Measurements from ENCODE around the gene OXCT1.

The OXCT1 gene

DNA sequence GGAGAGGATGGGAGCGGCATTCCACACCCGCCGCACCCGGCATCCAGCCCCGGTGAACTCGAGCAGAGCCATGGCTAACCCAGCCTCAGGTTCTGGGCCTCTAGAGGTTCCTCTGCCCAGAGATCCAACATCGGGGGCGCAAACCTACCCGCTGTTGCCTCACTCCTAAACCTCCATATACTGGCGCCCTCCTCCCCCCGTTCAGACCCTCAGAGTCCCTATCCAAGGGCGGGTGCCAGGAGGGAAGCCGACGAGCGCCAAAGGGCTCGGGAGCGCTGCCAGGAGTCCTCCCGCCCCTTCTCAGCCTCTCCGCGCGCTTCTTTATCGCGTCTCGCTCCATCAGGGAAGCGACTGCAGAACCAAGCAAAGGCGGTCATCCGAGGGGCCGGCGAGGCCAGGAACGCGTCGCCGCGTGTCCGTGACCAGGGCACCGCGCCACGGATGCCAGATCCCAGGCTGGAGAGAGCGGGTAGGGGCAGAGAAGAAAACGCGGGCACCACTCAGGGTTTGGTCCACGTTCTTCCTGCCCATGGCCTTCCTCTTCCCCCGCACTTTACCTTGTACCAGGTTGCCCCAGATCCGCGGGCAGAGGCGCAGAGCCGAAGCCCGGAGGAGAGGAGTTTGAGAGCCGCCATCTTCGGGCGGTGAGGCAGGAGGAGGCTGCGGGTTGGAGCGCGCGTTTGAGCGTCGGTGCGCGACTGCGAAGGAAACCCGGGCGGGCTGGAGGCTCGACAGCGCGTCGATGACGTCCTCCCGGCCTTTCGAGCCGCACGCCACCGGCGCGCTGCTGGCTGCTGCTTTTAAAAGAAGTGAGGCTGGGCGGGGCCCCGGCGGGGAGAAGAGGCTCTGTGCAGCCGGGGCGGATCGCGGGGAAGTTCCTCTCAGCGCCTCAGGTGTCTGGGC is at the start of gene OXCT1:
Gene OXCT1 (minus strand): TSS at position 702 of the 903 bp plus-strand sequence. CDS start 67 bp downstream, at position 635.
- DNase-seq = peak; percentile 95

- no peak for DNase-seq
Measured at GRCh38 chr5:41918105-41918504, 47.9 kb upstream of the OXCT1 start.

DNA sequence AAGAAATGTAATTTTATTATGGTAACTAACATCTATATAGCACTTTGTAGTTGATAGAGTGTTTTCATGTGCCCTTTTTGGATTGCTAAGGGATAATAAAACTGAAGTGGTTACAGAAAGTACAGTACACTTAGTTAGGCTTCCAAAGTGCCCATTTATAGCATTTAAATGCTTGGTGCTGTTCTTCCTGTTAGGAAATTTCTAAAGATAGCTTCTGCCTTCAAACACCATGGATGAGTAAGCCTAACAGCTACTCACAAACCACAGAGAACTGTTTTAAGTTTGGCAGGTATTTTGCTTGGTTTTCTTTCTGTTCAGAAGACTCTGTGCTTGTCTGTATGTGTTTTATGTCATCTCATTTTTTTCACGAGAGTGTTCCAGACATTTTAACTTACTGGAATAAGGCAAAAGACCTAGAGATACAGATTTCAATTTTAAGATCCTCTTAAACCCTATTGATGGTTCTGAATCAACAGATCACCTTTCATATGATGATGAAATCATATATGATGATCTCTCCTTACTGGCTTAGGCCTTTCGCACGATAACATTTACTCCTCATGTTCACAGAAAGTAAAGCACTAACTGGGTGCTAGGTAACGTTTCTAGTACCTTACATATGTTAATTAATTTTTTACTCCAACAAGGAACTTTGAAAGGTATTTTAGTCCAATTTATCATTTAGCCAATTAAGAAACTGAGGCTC is 38.3 kb upstream of the OXCT1 start:
- DNase-seq = no peak

DNA sequence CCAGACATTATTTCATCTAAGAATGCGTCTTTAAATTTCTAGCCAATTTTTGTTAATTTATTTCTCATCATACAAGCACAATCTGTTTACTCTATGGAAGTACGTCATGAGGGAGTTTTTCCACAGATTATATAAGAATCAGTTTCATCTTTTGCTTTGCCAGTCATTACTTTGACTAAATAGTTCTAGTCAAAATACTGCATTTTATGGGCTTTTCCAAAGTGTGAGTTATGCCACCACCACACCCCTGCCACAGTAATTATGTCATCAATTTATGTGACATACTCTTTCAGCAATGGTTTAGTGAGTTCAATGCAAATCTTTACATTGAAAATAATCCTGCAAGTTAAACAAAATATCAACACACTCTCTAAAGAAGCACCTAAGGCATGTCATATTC is 35.9 kb upstream of the OXCT1 start:
- no peak for DNase-seq

GRCh38 chr5:41903892-41904799 is 33.9 kb upstream of the OXCT1 start, which contains the start of gene RIMOC1:
Gene RIMOC1, plus strand, starts transcription at chr5:41904344. Its CDS starts 24 bp downstream, at chr5:41904368.
- peak; percentile 97 for DNase-seq

DNA sequence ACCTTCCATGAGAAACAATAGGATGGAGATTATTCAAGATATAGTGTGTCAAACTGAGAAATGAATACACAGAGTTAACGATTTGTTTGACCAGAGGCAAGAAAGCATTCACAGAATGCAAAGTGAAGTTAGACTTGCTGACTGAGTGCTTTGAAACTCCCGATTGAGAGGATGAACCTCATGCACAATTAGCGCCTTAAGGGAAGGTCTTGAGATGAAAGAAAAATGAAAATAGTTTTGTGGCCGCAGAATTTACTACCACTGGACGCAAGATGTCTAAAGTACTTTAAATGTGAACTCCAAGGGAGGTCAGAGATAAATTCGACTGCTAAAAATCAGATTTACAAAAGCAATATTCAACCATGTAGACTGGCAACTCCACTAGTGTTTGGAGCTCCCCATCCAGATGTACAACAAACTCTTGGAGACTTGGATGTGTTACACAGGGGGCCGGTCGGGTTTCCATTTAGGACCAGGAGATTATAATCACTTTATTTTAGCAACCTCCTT is 33.2 kb upstream of the OXCT1 start:
- DNase-seq = no peak

GRCh38 chr5:41896230-41896629 is 26.0 kb upstream of the OXCT1 start:
- DNase-seq = no peak

GRCh38 chr5:41893074-41893851 is 23.0 kb upstream of the OXCT1 start:
- no peak for DNase-seq

DNA sequence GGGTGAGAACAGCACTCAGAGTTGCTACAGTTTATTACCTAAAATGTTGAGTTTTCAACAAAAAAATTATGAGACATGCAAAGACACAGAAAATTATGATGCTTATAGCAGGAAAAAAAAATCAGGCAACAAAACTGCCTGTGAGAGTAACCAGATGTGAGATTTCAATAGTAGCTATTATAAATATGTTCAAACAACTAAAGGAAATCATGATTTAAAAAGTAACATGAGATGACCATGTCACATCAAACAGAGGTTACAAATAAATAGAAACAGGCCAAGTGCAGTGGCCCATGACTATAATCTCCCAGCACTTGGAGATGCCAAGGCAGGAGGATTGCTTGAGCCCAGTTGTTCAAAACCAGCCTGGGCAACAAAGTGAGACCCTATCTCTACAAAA is 21.8 kb upstream of the OXCT1 start:
- no peak for DNase-seq

- DNase-seq = no peak
Measured at GRCh38 chr5:41891066-41891707, 21.0 kb upstream of the OXCT1 start.

DNA sequence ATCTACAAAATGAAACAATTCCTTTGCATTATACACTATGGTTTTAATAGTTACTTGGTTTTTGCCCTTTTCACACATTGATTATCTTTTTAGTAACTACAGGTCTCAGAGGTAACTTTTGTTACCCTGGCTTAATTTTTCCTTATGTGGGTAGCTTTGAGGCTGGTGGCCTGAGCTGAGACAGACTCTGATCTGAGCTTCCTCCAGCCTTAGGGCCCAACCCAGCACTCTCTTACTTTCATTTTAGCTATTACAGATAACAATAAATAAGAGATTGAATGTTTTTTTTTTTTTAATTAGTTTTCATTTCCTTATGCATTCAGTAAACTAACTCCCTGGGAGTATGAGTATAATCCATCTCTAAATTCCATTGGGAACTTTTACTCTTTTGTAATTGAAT is 15.1 kb upstream of the OXCT1 start:
- no peak for DNase-seq

DNA sequence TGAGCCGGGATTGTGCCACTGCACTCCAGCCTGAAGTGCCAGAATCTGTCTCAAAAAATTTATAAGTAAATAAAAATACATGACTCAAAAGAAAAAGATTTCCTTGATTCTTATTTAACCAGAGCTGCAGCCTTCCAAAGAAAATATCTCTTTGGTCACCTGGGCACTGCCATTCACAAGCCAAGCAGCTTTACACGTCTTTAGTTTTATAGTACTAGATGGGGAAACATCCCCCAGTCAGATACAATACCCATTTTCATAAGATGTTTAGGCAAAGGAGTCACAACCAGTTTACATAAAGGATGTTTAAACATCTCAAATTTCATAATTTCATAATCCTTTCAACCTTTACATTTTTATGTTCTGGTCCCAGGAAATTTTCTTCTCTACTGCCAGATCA is 13.7 kb upstream of the OXCT1 start:
- DNase-seq = no peak

- no peak for DNase-seq
Measured at GRCh38 chr5:41883243-41883642, 13.0 kb upstream of the OXCT1 start.

DNA sequence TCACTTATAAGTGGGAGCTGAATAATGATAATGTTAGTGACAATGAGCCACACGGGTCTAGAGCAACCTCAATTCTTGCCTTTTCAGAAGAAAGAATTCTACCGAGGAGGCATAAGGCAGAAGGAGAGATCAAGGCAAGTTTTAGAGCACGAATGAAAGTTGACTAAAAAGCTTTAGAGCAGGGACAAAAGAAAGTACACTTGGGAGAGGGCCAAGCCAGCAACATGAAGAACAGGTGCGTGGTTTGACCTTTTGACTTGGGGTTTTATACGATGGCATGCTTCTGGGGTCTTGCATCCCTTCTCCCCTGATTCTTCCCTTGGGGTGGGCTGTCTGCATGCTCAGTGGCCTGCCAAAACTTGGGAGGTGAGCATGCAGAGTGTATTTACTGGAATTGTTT is 12.5 kb upstream of the OXCT1 start:
- DNase-seq = no peak

- DNase-seq = no peak
Measured at GRCh38 chr5:41878643-41879478, 8.6 kb upstream of the OXCT1 start.

DNA sequence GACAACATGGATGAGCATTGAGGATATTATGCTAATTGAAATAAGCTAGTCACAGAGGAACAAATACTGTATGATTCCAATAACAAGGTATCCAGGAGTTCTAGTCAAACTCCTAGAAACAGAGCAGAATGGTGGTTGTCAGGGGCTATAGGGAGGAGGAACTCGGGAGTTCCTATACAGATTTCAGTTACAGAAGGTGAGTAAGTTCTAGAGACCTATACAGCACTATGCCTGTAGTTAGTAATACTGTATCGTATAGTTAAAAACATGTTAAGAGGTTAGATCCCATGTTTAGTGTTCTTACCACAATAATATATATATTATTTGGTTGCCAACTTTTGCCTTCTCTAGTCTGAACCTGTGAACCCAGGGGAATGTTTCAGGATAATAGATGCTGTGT is 7.9 kb upstream of the OXCT1 start:
- no peak for DNase-seq

- DNase-seq = no peak
Measured at GRCh38 chr5:41877408-41877807, 7.2 kb upstream of the OXCT1 start.

DNA sequence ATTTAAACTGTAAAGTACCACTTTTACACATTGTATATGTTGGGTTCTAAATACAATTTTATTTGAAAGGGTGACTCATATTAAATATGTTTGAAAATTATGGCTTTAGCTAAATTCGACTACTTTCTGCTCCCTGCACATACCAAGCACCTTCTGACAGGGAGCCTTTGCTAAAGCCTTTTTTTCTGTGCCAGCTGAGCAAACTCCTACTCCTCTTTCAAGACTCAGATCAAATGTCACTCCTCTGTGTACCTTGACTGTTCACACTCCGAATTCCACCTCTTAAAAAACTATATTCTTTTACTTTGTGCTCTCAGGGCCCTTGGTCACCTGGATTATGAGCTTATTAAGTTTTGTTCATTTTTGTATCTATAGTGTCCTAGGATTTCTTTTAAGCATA is 6.5 kb upstream of the OXCT1 start:
- no peak for DNase-seq

GRCh38 chr5:41875121-41875520 is 4.9 kb upstream of the OXCT1 start:
- DNase-seq = no peak

GRCh38 chr5:41874512-41875060 is 4.4 kb upstream of the OXCT1 start:
- DNase-seq = no peak

Measured in stimulated activated CD4-positive, alpha-beta T cell treated with anti-CD3 and anti-CD28 coated beads, Interleukin-4, amount 100 ng/mL, for 1 hour (primary cell).